GM12891 (cell line): ENCODE data around the gene SYDE2.
"Not testable (repeated sequence)": the region's sequence is repeated elsewhere in the genome, so short reads cannot be mapped to it uniquely, and the experiment has no call there.

Experiments used
- POLR2A ChIP-seq: IDR thresholded peaks from 2 replicates; pipeline ENCODE4 v1.6.1; 2011; ENCODE audit warnings: low read depth, low read length, control low read depth
- POLR2AphosphoS5 ChIP-seq: IDR thresholded peaks from 2 replicates; pipeline ENCODE4 v1.6.1; 2011; ENCODE audit warnings: low read depth, low read length, control low read depth
- SPI1 ChIP-seq: IDR thresholded peaks from 2 replicates; pipeline ENCODE4 v1.6.1; 2011; ENCODE audit warnings: low read depth, low read length, control low read depth
- TAF1 ChIP-seq: IDR thresholded peaks from 2 replicates; pipeline ENCODE4 v1.6.1; 2011; ENCODE audit warnings: low read depth, low read length, control low read depth

GRCh38 chr1:85192129-85192528 is 8.7 kb downstream of the SYDE2 start:
- TF ChIP-seq POLR2A, POLR2AphosphoS5, TAF1, SPI1: not testable (repeated sequence)
